Stomach smooth muscle (tissue), 2 donors: ENCODE measurements around the gene PKD1L1.

ENCODE experiments used
- H3K27ac ChIP-seq: one replicate; pipeline ENCODE4 v1.7.0; 2013; ENCODE audit warnings: mild to moderate bottlenecking, low read length, inconsistent platforms
- H3K27me3 ChIP-seq, 2 donors: one replicate each; pipeline ENCODE4 v1.7.0; 2013; ENCODE audit warnings: low read length in 2 of 2; ENCODE audit not compliant: insufficient read depth in 2 of 2, control insufficient read depth in 1 of 2
- H3K36me3 ChIP-seq, 2 donors: one replicate each; pipeline ENCODE4 v1.7.0; 2013; ENCODE audit warnings: low read length in 2 of 2; ENCODE audit not compliant: control insufficient read depth in 2 of 2, insufficient read depth in 2 of 2
- H3K4me1 ChIP-seq: one replicate; pipeline ENCODE4 v1.7.0; 2013; ENCODE audit warnings: low read length; ENCODE audit not compliant: control insufficient read depth, insufficient read depth
- H3K4me3 ChIP-seq, 2 donors: one replicate each; pipeline ENCODE4 v1.7.0; 2013; ENCODE audit warnings: low read length in 2 of 2
- H3K9ac ChIP-seq, 2 donors: one replicate each; pipeline ENCODE4 v1.7.0; 2013; ENCODE audit warnings: low read length in 2 of 2, mild to moderate bottlenecking in 1 of 2
- H3K9me3 ChIP-seq, 2 donors: one replicate each; pipeline ENCODE4 v1.7.0; 2013; ENCODE audit warnings: low read length in 2 of 2; ENCODE audit not compliant: control insufficient read depth in 2 of 2
- donor health status: healthy.
- donor health status: Pancreatic carcinoma.

The PKD1L1 gene

GRCh38 chr7:47791682-47792081 lies 156.6 kb downstream of the PKD1L1 start:
- Histone ChIP-seq H3K4me3 (no peak overlapping the region), H3K27me3 (no peaks in the 10 kb centered on the region), H3K4me1 (peaks cover 5% of the 10 kb centered on the region), H3K9ac (no peak overlapping the region), H3K36me3 (no peaks in the 10 kb centered on the region), H3K9me3 (no peaks in the 10 kb centered on the region), H3K27ac (no peak overlapping the region)

GRCh38 chr7:47788083-47788482 lies 160.2 kb downstream of the PKD1L1 start:
- no peak overlapping the region for H3K4me3 ChIP-seq
- no peaks in the 10 kb centered on the region for H3K9me3 ChIP-seq
- no peak overlapping the region for H3K27ac ChIP-seq
- no peak overlapping the region for H3K9ac ChIP-seq
- peaks cover 26% of the 10 kb centered on the region for H3K4me1 ChIP-seq
- no peaks in the 10 kb centered on the region for H3K27me3 ChIP-seq
- H3K36me3 ChIP-seq: no peaks in the 10 kb centered on the region

DNA sequence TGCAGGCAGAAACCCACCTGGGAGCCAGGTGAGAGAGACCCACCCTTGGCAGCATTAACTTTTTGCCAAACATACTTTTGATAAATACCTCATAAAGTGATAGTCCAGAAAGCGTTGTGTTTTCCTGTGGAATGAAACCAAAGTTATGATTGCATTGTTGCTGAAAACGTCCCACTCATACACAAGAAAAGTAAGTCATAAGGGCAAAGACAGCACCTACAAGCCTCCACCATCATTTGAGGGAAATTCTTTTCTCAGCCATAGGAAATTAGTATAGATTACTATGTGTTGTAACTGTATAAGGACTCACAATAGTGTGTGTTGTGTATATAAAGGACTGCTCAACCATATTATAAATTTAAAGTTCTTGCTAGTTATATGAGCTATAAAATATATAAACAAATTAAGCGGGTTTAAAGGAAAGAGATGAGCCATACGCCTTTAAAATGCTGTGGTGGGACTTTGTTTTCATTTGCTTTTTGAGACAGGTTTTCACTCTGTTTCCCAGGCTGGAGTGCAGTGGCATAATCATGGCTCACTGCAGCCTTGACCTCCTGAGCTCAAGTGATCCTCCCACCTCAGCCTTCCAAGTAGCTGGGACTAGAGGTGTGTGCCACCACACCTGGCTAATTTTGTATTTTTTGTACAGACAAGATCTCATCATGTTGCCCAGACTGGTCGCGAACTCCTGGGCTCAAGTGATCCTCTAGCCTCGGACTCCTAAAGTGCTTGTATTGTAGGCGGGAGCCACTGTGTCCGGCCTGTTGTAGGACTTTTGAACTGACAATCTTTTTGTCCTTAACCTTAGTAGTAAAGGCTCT lies 160.8 kb downstream of the PKD1L1 start:
- H3K9ac ChIP-seq: no peak overlapping the region
- H3K4me1 ChIP-seq: peaks cover 27% of the 10 kb centered on the region
- no peaks in the 10 kb centered on the region for H3K36me3 ChIP-seq
- H3K9me3 ChIP-seq: no peaks in the 10 kb centered on the region
- H3K27ac ChIP-seq: peak overlapping the region; percentile 60
- H3K27me3 ChIP-seq: no peaks in the 10 kb centered on the region
- no peak overlapping the region for H3K4me3 ChIP-seq

- Histone ChIP-seq H3K4me1 (peaks cover 34% of the 10 kb centered on the region), H3K36me3 (no peaks in the 10 kb centered on the region), H3K27ac (peak overlapping the region; percentile 60), H3K27me3 (no peaks in the 10 kb centered on the region), H3K9ac (peak overlapping the region in 1 of 2 donors; percentile 48), H3K9me3 (no peaks in the 10 kb centered on the region), H3K4me3 (peak overlapping the region in 1 of 2 donors; percentile 11)
Observed at GRCh38 chr7:47786557-47787248, 161.6 kb downstream of the PKD1L1 start.

DNA sequence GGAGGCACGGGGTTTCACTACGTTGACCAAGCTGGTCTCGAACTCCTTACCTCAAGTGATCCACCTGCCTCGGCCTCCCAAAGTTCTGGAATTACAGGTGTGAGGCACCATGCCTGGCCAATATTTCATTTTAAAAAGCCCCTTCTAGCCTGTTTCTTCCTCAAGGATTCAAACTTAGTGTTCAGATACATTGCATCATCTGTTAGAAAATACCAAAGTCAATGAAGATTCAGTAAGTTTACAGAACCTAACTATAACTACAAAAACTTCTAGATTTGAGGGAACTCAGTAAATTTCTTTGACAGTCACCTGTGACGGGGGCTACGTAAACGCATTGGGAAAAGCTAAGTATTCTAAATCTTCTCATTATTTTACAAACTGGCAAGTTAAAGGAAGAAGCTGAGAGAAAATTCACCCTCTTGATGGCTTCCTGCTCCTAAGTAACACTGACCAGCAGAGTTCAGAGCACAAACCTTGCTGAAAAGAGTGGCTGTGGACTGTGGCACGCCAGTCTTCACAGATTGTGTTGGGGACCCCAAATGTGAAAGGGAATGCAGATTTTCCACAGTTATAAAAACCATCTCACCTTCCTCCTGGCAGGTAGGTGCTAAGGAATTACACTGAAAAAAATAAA lies 162.2 kb downstream of the PKD1L1 start:
- Histone ChIP-seq H3K9ac (peak overlapping the region in 1 of 2 donors; percentile 48), H3K4me3 (peak overlapping the region in 1 of 2 donors; percentile 11), H3K27me3 (no peaks in the 10 kb centered on the region), H3K27ac (peak overlapping the region; percentile 60), H3K4me1 (peaks cover 34% of the 10 kb centered on the region), H3K36me3 (no peaks in the 10 kb centered on the region), H3K9me3 (no peaks in the 10 kb centered on the region)

- H3K4me1 ChIP-seq: peaks cover 34% of the 10 kb centered on the region
Observed at GRCh38 chr7:47783456-47784223, 164.6 kb downstream of the PKD1L1 start.

DNA sequence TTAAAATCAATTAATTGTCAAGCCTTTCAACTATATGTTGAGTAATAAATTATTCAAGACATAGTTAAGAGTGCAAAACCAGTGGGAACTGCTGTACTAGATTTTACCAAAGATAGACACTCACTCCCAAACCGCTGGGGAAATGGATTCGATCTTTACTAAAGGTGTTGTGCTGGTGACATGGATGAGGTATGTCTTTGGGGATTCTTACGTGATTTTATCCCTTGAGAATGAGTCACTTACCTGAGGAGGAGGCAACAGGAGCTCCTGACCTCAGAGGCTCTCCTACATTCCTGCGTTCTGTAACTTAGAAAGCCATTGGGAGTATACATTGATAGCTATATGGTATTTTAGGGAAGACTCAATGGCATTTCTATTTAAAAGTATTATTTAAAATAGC lies 165.5 kb downstream of the PKD1L1 start:
- Histone ChIP-seq H3K4me1 (peaks cover 34% of the 10 kb centered on the region), H3K27me3 (no peaks in the 10 kb centered on the region), H3K36me3 (no peaks in the 10 kb centered on the region), H3K9ac (no peak overlapping the region), H3K4me3 (no peak overlapping the region), H3K9me3 (peaks cover 0 to 2% of the 10 kb centered on the region in 2 donors), H3K27ac (peak overlapping the region; percentile 41)

More at GRCh38 chr7:47783456-47784223, 164.6 kb downstream of the PKD1L1 start:
- Histone ChIP-seq H3K36me3 (no peaks in the 10 kb centered on the region), H3K27me3 (no peaks in the 10 kb centered on the region), H3K9me3 (no peaks in the 10 kb centered on the region), H3K4me3 (peak overlapping the region; percentile 35 to 38), H3K27ac (peak overlapping the region; percentile 86), H3K9ac (peak overlapping the region in 1 of 2 donors; percentile 46)

GRCh38 chr7:47782022-47782421 lies 166.2 kb downstream of the PKD1L1 start:
- Histone ChIP-seq H3K36me3 (no peaks in the 10 kb centered on the region), H3K9ac (no peak overlapping the region), H3K27ac (peak overlapping the region; percentile 41), H3K27me3 (no peaks in the 10 kb centered on the region), H3K4me1 (peaks cover 32% of the 10 kb centered on the region), H3K9me3 (peaks cover 0 to 4% of the 10 kb centered on the region in 2 donors), H3K4me3 (no peak overlapping the region)

- no peaks in the 10 kb centered on the region for H3K36me3 ChIP-seq
- no peaks in the 10 kb centered on the region for H3K27me3 ChIP-seq
- peaks cover 0 to 4% of the 10 kb centered on the region in 2 donors for H3K9me3 ChIP-seq
- H3K9ac ChIP-seq: no peak overlapping the region
- H3K4me1 ChIP-seq: peaks cover 22% of the 10 kb centered on the region
- H3K4me3 ChIP-seq: no peak overlapping the region
- H3K27ac ChIP-seq: no peak overlapping the region
Observed at GRCh38 chr7:47780555-47780954, 167.7 kb downstream of the PKD1L1 start.

- peaks cover 12% of the 10 kb centered on the region for H3K4me1 ChIP-seq
- H3K9me3 ChIP-seq: peaks cover 0 to 4% of the 10 kb centered on the region in 2 donors
- H3K27ac ChIP-seq: no peak overlapping the region
- no peak overlapping the region for H3K4me3 ChIP-seq
- no peak overlapping the region for H3K9ac ChIP-seq
- H3K36me3 ChIP-seq: no peaks in the 10 kb centered on the region
- H3K27me3 ChIP-seq: no peaks in the 10 kb centered on the region
Observed at GRCh38 chr7:47779341-47779771, 168.9 kb downstream of the PKD1L1 start.
